Measurements from ENCODE around the gene NYAP2. TPM values are rescaled to one million over a fixed set of nuclear protein-coding genes. Genes with fewer than 3 reads are reported as not detected.

The NYAP2 gene
- total and polyA plus RNA-seq, 2 donors (not counting 1 experiment from before 2014, with no cell fraction given): not detected

DNA sequence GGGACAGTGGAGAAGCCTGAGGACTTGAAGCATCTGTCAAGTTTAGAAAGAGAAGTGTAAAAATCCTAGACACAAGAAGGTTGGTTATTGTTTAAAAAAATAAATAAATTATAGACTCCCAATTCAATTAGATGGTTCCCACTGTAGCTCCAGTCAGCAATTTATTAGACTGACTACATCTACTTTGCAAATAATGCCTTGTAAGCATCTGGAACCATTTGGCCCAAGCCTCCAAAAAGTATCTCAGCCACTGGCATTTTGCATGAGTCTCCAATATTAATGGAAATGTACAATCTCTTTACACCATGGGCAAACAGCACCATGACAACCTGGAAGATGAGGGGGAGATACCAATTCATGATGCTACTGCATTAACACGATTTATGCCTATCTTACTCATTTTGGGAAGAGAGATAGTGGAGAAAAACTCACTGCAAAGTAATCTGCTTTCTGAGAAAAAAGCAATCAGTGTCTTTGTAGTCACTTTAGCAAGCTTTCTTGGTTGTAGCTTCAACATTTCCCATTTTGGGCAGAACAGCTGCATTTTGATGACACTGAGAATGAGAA is 2.8 kb downstream of the NYAP2 start:
- H3K4me3 ChIP-seq (replicated peaks in 1 of 4; ENCODE audit: control extremely low read depth in 1 of 4, insufficient read depth in 1 of 4, low read depth in 3 of 4, low read length in 4 of 4): no peak overlapping the region
- no peak for DNase-seq (ENCODE audit: low read depth in 2 of 2)
- H3K4me1 ChIP-seq (ENCODE audit: control insufficient read depth, extremely low read depth, insufficient read depth, low read length): no peaks in the 10 kb centered on the region
- H3K79me2 ChIP-seq (ENCODE audit: control insufficient read depth, insufficient read depth, low read length): no peaks in the 10 kb centered on the region
- H3K36me3 ChIP-seq (ENCODE audit: control insufficient read depth, insufficient read depth, low read length): no peaks in the 10 kb centered on the region
- H4K20me1 ChIP-seq (ENCODE audit: control insufficient read depth, extremely low read depth, insufficient read depth, low read length): no peaks in the 10 kb centered on the region
- no peak overlapping the region for H3K4me2 ChIP-seq (ENCODE audit: extremely low read depth, insufficient read depth, low read length)
- H2AFZ ChIP-seq (ENCODE audit: low read length): no peak overlapping the region
- H3K27ac ChIP-seq (ENCODE audit: insufficient read depth, low read length): no peak overlapping the region
- H3K9me3 ChIP-seq (ENCODE audit: control insufficient read depth, insufficient read depth, low read depth, low read length): no peaks in the 10 kb centered on the region
- TF ChIP-seq EZH2 (IDR thresholded peaks at IDR 0.05; ENCODE audit: low read length, missing control alignments): no peak
- TF ChIP-seq, protein P1, sequence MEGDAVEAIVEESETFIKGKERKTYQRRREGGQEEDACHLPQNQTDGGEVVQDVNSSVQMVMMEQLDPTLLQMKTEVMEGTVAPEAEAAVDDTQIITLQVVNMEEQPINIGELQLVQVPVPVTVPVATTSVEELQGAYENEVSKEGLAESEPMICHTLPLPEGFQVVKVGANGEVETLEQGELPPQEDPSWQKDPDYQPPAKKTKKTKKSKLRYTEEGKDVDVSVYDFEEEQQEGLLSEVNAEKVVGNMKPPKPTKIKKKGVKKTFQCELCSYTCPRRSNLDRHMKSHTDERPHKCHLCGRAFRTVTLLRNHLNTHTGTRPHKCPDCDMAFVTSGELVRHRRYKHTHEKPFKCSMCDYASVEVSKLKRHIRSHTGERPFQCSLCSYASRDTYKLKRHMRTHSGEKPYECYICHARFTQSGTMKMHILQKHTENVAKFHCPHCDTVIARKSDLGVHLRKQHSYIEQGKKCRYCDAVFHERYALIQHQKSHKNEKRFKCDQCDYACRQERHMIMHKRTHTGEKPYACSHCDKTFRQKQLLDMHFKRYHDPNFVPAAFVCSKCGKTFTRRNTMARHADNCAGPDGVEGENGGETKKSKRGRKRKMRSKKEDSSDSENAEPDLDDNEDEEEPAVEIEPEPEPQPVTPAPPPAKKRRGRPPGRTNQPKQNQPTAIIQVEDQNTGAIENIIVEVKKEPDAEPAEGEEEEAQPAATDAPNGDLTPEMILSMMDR (conservative IDR thresholded peaks at IDR 0.05 in 1 of 2, IDR thresholded peaks at IDR 0.05 in 1 of 2; ENCODE audit: low read depth in 1 of 2, low read length in 2 of 2): no peak
- H3K9ac ChIP-seq (ENCODE audit: insufficient read depth, low read length): no peak overlapping the region
- H3K27me3 ChIP-seq (ENCODE audit: control insufficient read depth, insufficient read depth, low read length): no peaks in the 10 kb centered on the region

DNA sequence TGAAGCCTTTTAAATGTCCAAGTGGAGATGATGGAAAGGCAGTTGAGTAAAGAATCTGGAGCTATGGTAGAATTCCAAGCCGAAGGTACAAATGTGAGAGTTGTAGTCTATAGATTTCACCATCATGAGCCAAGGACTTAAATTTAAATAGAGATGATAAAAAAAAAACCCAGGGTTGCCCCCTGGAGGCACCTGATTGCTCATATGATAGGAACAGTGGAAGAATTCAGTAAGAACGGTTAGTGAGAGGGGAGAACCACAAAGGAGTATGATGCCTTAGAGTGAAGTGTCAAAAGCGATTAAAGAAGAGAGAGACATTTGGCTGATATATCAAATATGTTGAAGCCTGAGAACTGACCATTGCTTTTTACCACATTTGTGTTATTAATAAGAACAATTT is 11.9 kb downstream of the NYAP2 start:
- no peaks in the 10 kb centered on the region for H3K9me3 ChIP-seq (ENCODE audit: control insufficient read depth, insufficient read depth, low read depth, low read length)
- H4K20me1 ChIP-seq (ENCODE audit: control insufficient read depth, extremely low read depth, insufficient read depth, low read length): no peaks in the 10 kb centered on the region
- H3K4me1 ChIP-seq (ENCODE audit: control insufficient read depth, extremely low read depth, insufficient read depth, low read length): no peaks in the 10 kb centered on the region
- TF ChIP-seq, protein P1 (conservative IDR thresholded peaks at IDR 0.05 in 1 of 2, IDR thresholded peaks at IDR 0.05 in 1 of 2; ENCODE audit: low read depth in 1 of 2, low read length in 2 of 2): no peak
- no peak for TF ChIP-seq EZH2 (IDR thresholded peaks at IDR 0.05; ENCODE audit: low read length, missing control alignments)
- H2AFZ ChIP-seq (ENCODE audit: low read length): no peak overlapping the region
- no peaks in the 10 kb centered on the region for H3K27me3 ChIP-seq (ENCODE audit: control insufficient read depth, insufficient read depth, low read length)
- H3K79me2 ChIP-seq (ENCODE audit: control insufficient read depth, insufficient read depth, low read length): no peaks in the 10 kb centered on the region
- H3K4me2 ChIP-seq (ENCODE audit: extremely low read depth, insufficient read depth, low read length): no peak overlapping the region
- no peak overlapping the region for H3K4me3 ChIP-seq (replicated peaks in 1 of 4; ENCODE audit: control extremely low read depth in 1 of 4, insufficient read depth in 1 of 4, low read depth in 3 of 4, low read length in 4 of 4)
- no peak for DNase-seq (ENCODE audit: low read depth in 2 of 2)
- no peaks in the 10 kb centered on the region for H3K36me3 ChIP-seq (ENCODE audit: control insufficient read depth, insufficient read depth, low read length)
- H3K9ac ChIP-seq (ENCODE audit: insufficient read depth, low read length): no peak overlapping the region
- no peak overlapping the region for H3K27ac ChIP-seq (ENCODE audit: insufficient read depth, low read length)

DNA sequence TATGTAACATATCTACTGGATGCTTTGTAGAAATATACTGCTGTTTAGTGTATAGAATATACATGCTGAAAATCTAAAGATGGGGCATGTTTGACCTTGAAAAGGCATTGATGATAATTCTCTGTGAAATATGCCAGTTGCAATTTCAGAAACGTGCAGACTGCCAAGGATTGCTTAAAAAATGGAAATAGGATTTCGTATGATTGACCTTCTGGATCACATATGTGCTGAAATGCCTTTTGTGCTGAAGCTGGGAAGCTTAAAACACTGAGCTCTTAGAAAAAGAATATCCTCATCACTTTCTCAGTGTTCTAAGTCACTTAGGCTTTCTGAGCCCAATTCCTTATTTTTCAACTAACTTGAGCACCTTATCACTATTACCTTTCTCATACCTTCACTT is 14.3 kb downstream of the NYAP2 start:
- Histone ChIP-seq H3K36me3 (ENCODE audit: control insufficient read depth, insufficient read depth, low read length) (no peaks in the 10 kb centered on the region), H3K4me1 (ENCODE audit: control insufficient read depth, extremely low read depth, insufficient read depth, low read length) (no peaks in the 10 kb centered on the region), H3K4me2 (ENCODE audit: extremely low read depth, insufficient read depth, low read length) (no peak overlapping the region), H3K79me2 (ENCODE audit: control insufficient read depth, insufficient read depth, low read length) (no peaks in the 10 kb centered on the region), H4K20me1 (ENCODE audit: control insufficient read depth, extremely low read depth, insufficient read depth, low read length) (no peaks in the 10 kb centered on the region), H3K27ac (ENCODE audit: insufficient read depth, low read length) (no peak overlapping the region), H3K4me3 (replicated peaks in 1 of 4; ENCODE audit: control extremely low read depth in 1 of 4, insufficient read depth in 1 of 4, low read depth in 3 of 4, low read length in 4 of 4) (no peak overlapping the region), H3K27me3 (ENCODE audit: control insufficient read depth, insufficient read depth, low read length) (no peaks in the 10 kb centered on the region), H3K9me3 (ENCODE audit: control insufficient read depth, insufficient read depth, low read depth, low read length) (no peaks in the 10 kb centered on the region), H2AFZ (ENCODE audit: low read length) (no peak overlapping the region), H3K9ac (ENCODE audit: insufficient read depth, low read length) (no peak overlapping the region)
- no peak for TF ChIP-seq EZH2 (IDR thresholded peaks at IDR 0.05; ENCODE audit: low read length, missing control alignments)
- TF ChIP-seq, protein P1 (conservative IDR thresholded peaks at IDR 0.05 in 1 of 2, IDR thresholded peaks at IDR 0.05 in 1 of 2; ENCODE audit: low read depth in 1 of 2, low read length in 2 of 2): no peak
- DNase-seq (ENCODE audit: low read depth in 2 of 2): no peak
